Calu3 (cell line): ENCODE measurements around the gene CAPS. TPM values are rescaled to one million over a fixed set of nuclear protein-coding genes. Genes with fewer than 3 reads are reported as not detected.
A peak's percentile ranks its signal among the peaks of the same experiment; 100 is the strongest.

Source experiments
- Bru-seq: library from RNA; stranded (reverse); fragments of 400-500 nt; gene quantifications from one replicate; lab custom pipeline; 2021; lab: Mats Ljungman, UMichigan
- BruChase-seq, 2 experiments: library from RNA; stranded (reverse); fragments of 400-500 nt; gene quantifications; one replicate each; lab custom pipeline; 2021; lab: Mats Ljungman, UMichigan
- BruUV-seq: library from RNA; stranded (reverse); fragments of 400-500 nt; replicated peaks from 2 replicates; lab custom pipeline; 2021; lab: Mats Ljungman, UMichigan
- CTCF ChIA-PET: fragments of 300-600 bp; sonication (Branson Sonifier 250); formaldehyde crosslinking; loops from one replicate; lab custom pipeline; 2022; ENCODE audit warnings: antibody characterized with exemption; lab: Charles Lee
- DNase-seq: peaks from one replicate; pipeline ENCODE4 v3.0.0; 2022
- H3K27ac Mint-ChIP-seq: one replicate; pipeline ENCODE4 v1.8.0; 2022; ENCODE audit warnings: mixed read lengths; ENCODE audit not compliant: unreplicated experiment
- H3K27me3 Mint-ChIP-seq: one replicate; pipeline ENCODE4 v1.8.0; 2022; ENCODE audit warnings: mixed read lengths; ENCODE audit not compliant: unreplicated experiment
- H3K36me3 Mint-ChIP-seq: one replicate; pipeline ENCODE4 v1.8.0; 2022; ENCODE audit warnings: mild to moderate bottlenecking, moderate library complexity, mixed read lengths; ENCODE audit not compliant: insufficient read depth, unreplicated experiment
- H3K4me1 Mint-ChIP-seq: one replicate; pipeline ENCODE4 v1.8.0; 2022; ENCODE audit warnings: mild to moderate bottlenecking, low read depth, mixed read lengths; ENCODE audit not compliant: unreplicated experiment
- H3K4me3 Mint-ChIP-seq: one replicate; pipeline ENCODE4 v1.8.0; 2022; ENCODE audit warnings: mild to moderate bottlenecking, low read depth, moderate library complexity, mixed read lengths; ENCODE audit not compliant: unreplicated experiment
- H3K9me3 Mint-ChIP-seq: one replicate; pipeline ENCODE4 v1.8.0; 2022; ENCODE audit warnings: low read depth, mixed read lengths; ENCODE audit not compliant: unreplicated experiment
- CTCF ChIP-seq: fragments of 200-600 bp; IDR thresholded peaks from one replicate; pipeline ENCODE4 v1.8.0; 2022; ENCODE audit warnings: antibody characterized with exemption; ENCODE audit not compliant: unreplicated experiment
- intact Hi-C: fragments of 100-400 bp; cut with micrococcal nuclease; formaldehyde crosslinking; loops from one replicate; pipeline ENCODE4 v1.10.0; 2022; ENCODE audit not compliant: unreplicated experiment
- long read RNA-seq: library from polyadenylated mRNA; stranded (forward); transcript quantifications from one replicate; pipeline ENCODE4 v2.0.0, GENCODE V29; 2022
- total RNA-seq: library from RNA; stranded (reverse); gene quantifications from 2 replicates; pipeline ENCODE4 v1.2.3, GENCODE V29; 2022

CAPS gene
- total RNA-seq = 39.9 and 45.7 TPM in 2 replicates
- Bru-seq, nascent RNA = percentile 46 among the genes with signal in this experiment
- percentile 81 among the genes with signal in this experiment for BruChase-seq, experiment 1, labeled RNA remaining after a 6-hour chase
- percentile 73 among the genes with signal in this experiment for BruChase-seq, experiment 2, labeled RNA remaining after a 2-hour chase
- long read RNA-seq, transcript CAPS-203 (5 exons, 3,750 nt) = major isoform, 26 of 47 reads
- long read RNA-seq, partial matches to known transcripts = 18 of 47 reads
- long read RNA-seq, other reads (novel, unspliced or antisense) = 3 of 47 reads

DNA sequence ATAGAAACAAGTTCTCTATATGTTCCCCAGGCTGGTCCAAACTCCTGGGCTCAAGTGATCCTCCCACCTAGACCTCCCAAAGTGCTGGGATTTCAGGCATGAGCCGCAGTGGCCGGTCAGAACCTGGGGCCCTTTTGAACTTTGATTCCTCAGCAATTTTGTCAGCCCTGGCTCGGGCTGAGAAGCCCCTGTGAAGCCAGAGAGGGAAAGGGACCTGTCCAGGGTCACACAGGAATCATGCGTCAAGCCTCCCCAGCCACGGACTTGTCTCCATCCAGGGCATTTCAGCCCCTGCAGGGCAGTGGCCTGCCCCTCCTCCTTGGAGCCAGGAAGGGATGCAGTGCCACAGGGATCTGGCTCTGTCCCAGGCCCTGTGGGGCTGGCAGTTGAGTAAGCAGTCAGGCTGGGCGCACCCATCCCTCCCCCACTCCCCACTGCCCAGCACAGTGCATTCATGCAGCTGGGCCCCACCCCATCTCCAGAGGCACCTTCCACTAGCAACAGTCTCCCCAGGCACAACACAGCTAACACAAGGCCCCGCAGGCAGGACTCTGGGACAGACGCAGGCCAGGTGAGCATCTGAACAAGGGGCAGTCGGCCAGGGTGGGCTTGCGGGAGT lies at the start of gene CAPS:
CAPS (plus strand) TSS at position 516 of the 619 bp plus-strand sequence. CDS start 153 bp downstream, outside the sequence.
- H3K27me3 Mint-ChIP-seq = no peaks in the 10 kb centered on the region
- CTCF ChIA-PET = interaction anchor here (0.6 to 1.0 kb wide), 2 partner anchors 10 to 150 kb away, joined by 4 to 5 read pairs; no protein-coding TSS in a partner anchor
- peak within 1 kb of the TSS; percentile 62 for H3K4me3 Mint-ChIP-seq
- DNase-seq = peak; percentile 85
- H3K36me3 Mint-ChIP-seq = peaks cover 41% of the 10 kb centered on the region
- H3K27ac Mint-ChIP-seq = peak within 1 kb of the TSS; percentile 63
- no TSS peak for BruUV-seq
- intact Hi-C loops = no loop called here
- TF ChIP-seq CTCF = no peak
- no peaks in the 10 kb centered on the region for H3K9me3 Mint-ChIP-seq
- H3K4me1 Mint-ChIP-seq = no peaks in the 10 kb centered on the region

- H3K9me3 Mint-ChIP-seq = no peaks in the 10 kb centered on the region
- H3K27ac Mint-ChIP-seq = no peak overlapping the region
- intact Hi-C loops = no loop called here
- H3K27me3 Mint-ChIP-seq = peaks cover 7% of the 10 kb centered on the region
- CTCF ChIA-PET = no interaction called here
- no peak overlapping the region for H3K4me3 Mint-ChIP-seq
- BruUV-seq = no TSS peak
- no peak for DNase-seq
- TF ChIP-seq CTCF = no peak
- H3K36me3 Mint-ChIP-seq = peaks cover 4% of the 10 kb centered on the region
- H3K4me1 Mint-ChIP-seq = no peaks in the 10 kb centered on the region
Measured at GRCh38 chr19:5864725-5865486, 49.1 kb upstream of the CAPS start.

DNA sequence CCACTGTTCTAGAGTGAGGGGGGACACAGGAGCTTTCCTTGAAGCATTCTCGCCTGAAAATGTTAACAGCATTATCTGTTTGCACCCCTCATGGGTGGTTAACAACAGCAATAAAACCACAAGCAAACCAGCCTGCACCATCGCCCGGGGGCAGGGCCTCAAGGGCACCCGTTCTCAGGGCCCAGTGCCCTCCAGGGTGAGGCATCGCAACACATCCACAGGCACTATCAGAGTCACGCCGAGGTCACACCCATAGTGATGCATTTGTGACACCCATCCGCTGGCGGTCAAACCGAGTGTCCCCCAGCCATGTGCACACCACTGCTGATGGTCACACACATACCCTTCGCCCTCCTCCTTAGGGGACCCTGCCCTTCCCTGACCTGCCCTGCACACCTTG lies 48.3 kb upstream of the CAPS start:
- H3K27me3 Mint-ChIP-seq = peaks cover 7% of the 10 kb centered on the region
- H3K4me1 Mint-ChIP-seq = no peaks in the 10 kb centered on the region
- CTCF ChIA-PET = no interaction called here
- no peak overlapping the region for H3K27ac Mint-ChIP-seq
- no peak for DNase-seq
- TF ChIP-seq CTCF = no peak
- no TSS peak for BruUV-seq
- no peak overlapping the region for H3K4me3 Mint-ChIP-seq
- no peaks in the 10 kb centered on the region for H3K9me3 Mint-ChIP-seq
- intact Hi-C loops = no loop called here
- H3K36me3 Mint-ChIP-seq = peaks cover 4% of the 10 kb centered on the region
